HG03108 (cell line): ENCODE results near the gene AWAT2.
"Not testable (repeated sequence)": the region's sequence is repeated elsewhere in the genome, so short reads cannot be mapped to it uniquely, and the experiment has no call there.

Experiments used
- ATAC-seq: cut with Tn5 transposase; IDR thresholded peaks from one replicate; pipeline ENCODE4 v1.9.1; 2021; ENCODE audit warnings: moderate library complexity; ENCODE audit not compliant: unreplicated experiment

AWAT2 gene

GRCh38 chrX:70001708-70002341, 47.9 kb downstream of the AWAT2 start:
- ATAC-seq = no peak

- ATAC-seq = no peak
These were observed 48.5 kb downstream of the AWAT2 start for GRCh38 chrX:70001269-70001668.

- not testable (repeated sequence) for ATAC-seq
These were observed 51.4 kb downstream of the AWAT2 start for GRCh38 chrX:69998299-69998698.

- ATAC-seq = no peak
These were observed 53.6 kb downstream of the AWAT2 start for GRCh38 chrX:69996113-69996468.

GRCh38 chrX:69995362-69996112, 54.2 kb downstream of the AWAT2 start:
- no peak for ATAC-seq

GRCh38 chrX:69993494-69993893, 56.2 kb downstream of the AWAT2 start:
- no peak for ATAC-seq

GRCh38 chrX:69991685-69992084, 58.1 kb downstream of the AWAT2 start:
- ATAC-seq = no peak
